Epithelial cell of esophagus (primary cell): ENCODE data around the gene COL18A1.

Experiments used
- DNase-seq: peaks from one replicate; pipeline ENCODE4 v3.0.0; 2010; ENCODE audit warnings: low read depth
- H3K4me3 ChIP-seq: 2 replicates; pipeline ENCODE4 v1.5.1; 2011; ENCODE audit warnings: mild to moderate bottlenecking, low read length, control low read depth
- CTCF ChIP-seq: IDR thresholded peaks from 2 replicates; pipeline ENCODE4 v1.5.1; 2011; ENCODE audit warnings: low read depth, mild to moderate bottlenecking, low read length, control low read depth, inconsistent platforms; ENCODE audit not compliant: insufficient read depth; ENCODE audit errors: missing control alignments

The COL18A1 gene

GRCh38 chr21:45449658-45450422, 44.9 kb downstream of the COL18A1 start:
- no peak overlapping the region for H3K4me3 ChIP-seq
- no peak for DNase-seq
- TF ChIP-seq CTCF = no peak

GRCh38 chr21:45450423-45451090, 45.6 kb downstream of the COL18A1 start:
- H3K4me3 ChIP-seq = no peak overlapping the region
- no peak for DNase-seq
- TF ChIP-seq CTCF = no peak

- no peak for TF ChIP-seq CTCF
- no peak for DNase-seq
- no peak overlapping the region for H3K4me3 ChIP-seq
Observed at GRCh38 chr21:45451091-45451740, 46.3 kb downstream of the COL18A1 start.

GRCh38 chr21:45451771-45452182, 46.8 kb downstream of the COL18A1 start:
- no peak overlapping the region for H3K4me3 ChIP-seq
- DNase-seq = no peak
- no peak for TF ChIP-seq CTCF

GRCh38 chr21:45452696-45453307, 47.8 kb downstream of the COL18A1 start:
- no peak for DNase-seq
- no peak overlapping the region for H3K4me3 ChIP-seq
- TF ChIP-seq CTCF = no peak

- no peak for TF ChIP-seq CTCF
- no peak overlapping the region for H3K4me3 ChIP-seq
Observed at GRCh38 chr21:45453308-45453950, 48.5 kb downstream of the COL18A1 start.

More at GRCh38 chr21:45453308-45453950, 48.5 kb downstream of the COL18A1 start:
- DNase-seq = no peak
